HepG2 (cell line): ENCODE data around the gene LGALS3. TPM values are rescaled to one million over a fixed set of nuclear protein-coding genes. Genes with fewer than 3 reads are reported as not detected.

Experiments
- ATAC-seq: fragments of 200-7000 bp; cut with Tn5 transposase; 3 replicates; pipeline ENCODE4 v1.9.1; 2020; ENCODE audit warnings: mild to moderate bottlenecking, moderate library complexity
- BruUV-seq: library from RNA; stranded (reverse); fragments of 400-500 nt; replicated peaks from 2 replicates; lab custom pipeline; 2021; lab: Mats Ljungman, UMichigan
- CTCF ChIA-PET: fragments of 300-600 bp; formaldehyde crosslinking; extraction: SDS; loops from one replicate; lab custom pipeline; 2021; ENCODE audit warnings: low total read pairs, inconsistent platforms, low intra/inter-chr PET ratio; lab: Yijun Ruan, JAX
- POLR2A ChIA-PET: fragments of 350-600 bp; sonication (Branson Sonifier 250); formaldehyde crosslinking; loops from one replicate; lab custom pipeline; 2020; ENCODE audit warnings: antibody characterized with exemption, inconsistent platforms; lab: Yijun Ruan, JAX
- DNase-seq: peaks from one replicate; pipeline ENCODE4 v3.0.0-alpha.2; 2015; ENCODE audit warnings: low spot score
- FAIRE-seq: peaks from 3 replicates; lab custom pipeline; 2011; peaks lifted over from hg19 to GRCh38; lab: Jason Lieb, UNC
- H2AFZ ChIP-seq: one replicate; pipeline ENCODE4 v1.6.1; 2011; ENCODE audit warnings: low read length, inconsistent platforms
- H3K27ac ChIP-seq: fragments of 300-600 bp; 3 replicates; pipeline ENCODE4 v1.8.0; 2011; ENCODE audit warnings: mixed run types, mild to moderate bottlenecking, mixed read lengths, low read length, inconsistent platforms; ENCODE audit not compliant: insufficient read depth; ENCODE audit errors: extremely low read length
- H3K27me3 ChIP-seq, 2 experiments: fragments of 200-600 bp in 1 of 2; 2 replicates in 1 of 2; 3 replicates in 1 of 2; pipeline versions ENCODE4 v1.6.0 to v1.8.0; 2011; ENCODE audit warnings: low read length in 2 of 2, mild to moderate bottlenecking in 2 of 2, moderate library complexity in 2 of 2, inconsistent platforms in 1 of 2; ENCODE audit not compliant: insufficient read depth in 2 of 2, control insufficient read depth in 1 of 2
- H3K36me3 ChIP-seq, 2 experiments: fragments of 200-600 bp in 1 of 2; replicated peaks in 1 of 2; 2 replicates in 1 of 2; 3 replicates in 1 of 2; pipeline versions ENCODE4 v1.5.1 to v1.8.0; 2011; ENCODE audit warnings: low read length in 2 of 2, inconsistent platforms in 1 of 2; ENCODE audit not compliant: insufficient read depth in 2 of 2, control insufficient read depth in 1 of 2
- H3K4me1 ChIP-seq: 2 replicates; pipeline ENCODE4 v1.5.1; 2012; ENCODE audit warnings: low read length, inconsistent platforms; ENCODE audit not compliant: insufficient read depth
- H3K4me2 ChIP-seq: 2 replicates; pipeline ENCODE4 v1.6.0; 2011; ENCODE audit warnings: low read depth, low read length, inconsistent platforms
- H3K4me3 ChIP-seq, 3 experiments: fragments of 200-600 bp in 1 of 3; sonication (generic), shearing (Covaris generic) in 1 of 3; replicated peaks in 1 of 3; 2 replicates each; pipeline ENCODE4 v1.5.1; 2011 to 2016; ENCODE audit warnings: low read length in 3 of 3, inconsistent platforms in 2 of 3, low read depth in 2 of 3, mild to moderate bottlenecking in 2 of 3, control low read depth in 1 of 3, mixed read lengths in 1 of 3; ENCODE audit not compliant: insufficient read depth in 1 of 3
- H3K79me2 ChIP-seq: one replicate; pipeline ENCODE4 v1.6.1; 2011; ENCODE audit warnings: low read length, inconsistent platforms; ENCODE audit not compliant: insufficient read depth
- H3K9ac ChIP-seq: 2 replicates; pipeline ENCODE4 v1.6.0; 2011; ENCODE audit warnings: mild to moderate bottlenecking, low read depth, low read length, inconsistent platforms; ENCODE audit not compliant: insufficient read depth
- H3K9me3 ChIP-seq: 2 replicates; pipeline ENCODE4 v1.5.1; 2012; ENCODE audit warnings: mild to moderate bottlenecking, low read length
- H4K20me1 ChIP-seq: 2 replicates; pipeline ENCODE4 v1.6.0; 2011; ENCODE audit warnings: inconsistent platforms, mild to moderate bottlenecking, low read length, moderate library complexity; ENCODE audit not compliant: insufficient read depth
- CEBPG ChIP-seq: IDR thresholded peaks from 2 replicates; pipeline ENCODE4 v1.6.1; 2016
- DPF2 ChIP-seq: sonication (generic); formaldehyde crosslinking; IDR thresholded peaks from 2 replicates; pipeline ENCODE4 v1.4.0; 2020; ENCODE audit warnings: mild to moderate bottlenecking, low read depth, missing genetic modification reagents, borderline replicate concordance
- FOXP1 ChIP-seq, 2 experiments: fragments of 450-650 bp in 1 of 2; IDR thresholded peaks; 2 replicates each; pipeline ENCODE4 v1.6.1; 2017 to 2018; ENCODE audit warnings: antibody characterized with exemption in 1 of 2
- HNF4G ChIP-seq, 2 experiments: sonication (generic) in 1 of 2; formaldehyde crosslinking in 1 of 2; IDR thresholded peaks; 2 replicates each; pipeline versions ENCODE4 v1.4.0 to v1.6.1; 2011 to 2020; ENCODE audit warnings: borderline replicate concordance in 2 of 2, low read depth in 2 of 2, mild to moderate bottlenecking in 2 of 2, low read length in 1 of 2, missing genetic modification reagents in 1 of 2, moderate library complexity in 1 of 2
- JUND ChIP-seq: sonication (generic); formaldehyde crosslinking; IDR thresholded peaks from 2 replicates; pipeline ENCODE4 v1.8.0; 2022; ENCODE audit warnings: mild to moderate bottlenecking, missing genetic modification reagents
- MLLT10 ChIP-seq: sonication (generic); formaldehyde crosslinking; IDR thresholded peaks from 2 replicates; pipeline ENCODE4 v1.4.0; 2020; ENCODE audit warnings: missing genetic modification reagents
- PAXIP1 ChIP-seq: sonication (generic); formaldehyde crosslinking; conservative IDR thresholded peaks from 2 replicates; pipeline ENCODE4 v1.4.0; 2020; ENCODE audit warnings: mild to moderate bottlenecking, missing genetic modification reagents, moderate library complexity
- SALL1 ChIP-seq: sonication (generic); formaldehyde crosslinking; IDR thresholded peaks from 2 replicates; pipeline ENCODE4 v1.8.0; 2022; ENCODE audit warnings: mild to moderate bottlenecking, missing genetic modification reagents
- TBX3 ChIP-seq: fragments of 450-650 bp; IDR thresholded peaks from 2 replicates; pipeline ENCODE4 v1.6.1; 2017; ENCODE audit warnings: antibody characterized with exemption, mild to moderate bottlenecking, inconsistent platforms, borderline replicate concordance
- TEAD3 ChIP-seq: optimal IDR thresholded peaks from 2 replicates; pipeline ENCODE3; 2016; ENCODE audit warnings: borderline replicate concordance
- YEATS4 ChIP-seq: sonication (generic); formaldehyde crosslinking; IDR thresholded peaks from 2 replicates; pipeline ENCODE4 v1.4.0; 2020; ENCODE audit warnings: missing genetic modification reagents, borderline replicate concordance
- ZMAT3 ChIP-seq: sonication (generic); formaldehyde crosslinking; conservative IDR thresholded peaks from 2 replicates; pipeline ENCODE4 v1.7.0; 2021; ENCODE audit warnings: missing genetic modification reagents
- ZNF615 ChIP-seq: sonication (generic); formaldehyde crosslinking; IDR thresholded peaks from 2 replicates; pipeline ENCODE4 v1.5.0; 2020; ENCODE audit warnings: mild to moderate bottlenecking, missing genetic modification reagents, borderline replicate concordance
- WGBS: methylation state at CpG from one replicate; pipeline ENCODE4 v1.1.6; 2017; ENCODE audit warnings: low lambda C conversion rate; 5-methylcytosine and 5-hydroxymethylcytosine counted together
- in situ Hi-C: cut with HindIII; loops from 2 replicates; pipeline ENCODE4 v1.10.0; 2017; ENCODE audit warnings: low pct_unique_long_range_greater_than_20kb; ENCODE audit not compliant: extremely low pct_ligation_motif_present
- intact Hi-C: fragments of 100-400 bp; cut with micrococcal nuclease; formaldehyde crosslinking; loops from one replicate; pipeline ENCODE4 v1.10.0; 2022; ENCODE audit not compliant: unreplicated experiment
- polyA plus RNA-seq, 8 experiments: library from polyadenylated mRNA; depleted of rRNA in 3 of 8; stranded (reverse) in 7 of 8; unstranded in 1 of 8; fragments of >200 nt; fragmentation: Illumina TruSeq in 4 of 8; extraction: Trizol in 4 of 8; gene quantifications; 2 replicates each; pipeline versions ENCODE4 v1.2.1 to v1.2.3, GENCODE V29; 2011 to 2016; ENCODE audit warnings: low read depth in 4 of 8, missing spikeins in 1 of 8, mixed read lengths in 1 of 8; ENCODE audit not compliant: insufficient read depth in 1 of 8
- total RNA-seq, 5 experiments: library from RNA; depleted of rRNA; stranded (reverse); fragments of >200 nt; fragmentation: Illumina TruSeq; extraction: Trizol; gene quantifications; 2 replicates each; pipeline ENCODE4 v1.2.3, GENCODE V29; 2016; ENCODE audit warnings: low read depth in 1 of 5

The LGALS3 gene
- total and polyA plus RNA-seq, 2 of the 13 experiments (the other 11 are each of a cell fraction or from before 2014, with no cell fraction given): 5.0 to 97.4 TPM

GRCh38 chr14:55115861-55116245 lies 13.2 kb upstream of the LGALS3 start:
- in situ Hi-C loops (no loop called here), intact Hi-C loops (loop anchor here (2.0 kb wide), 1 partner anchor 13 kb away; the partner anchor contains the start of gene LGALS3)
- 33% methylated on average over 4 of the region's 4 CpGs for WGBS
- no peak overlapping the region for H3K9ac ChIP-seq
- no peak for TF ChIP-seq TBX3
- TF ChIP-seq ZNF615: 0 out of 2 replicates have a peak, but pooled peaks have one; percentile 25
- no peaks in the 10 kb centered on the region for H3K36me3 ChIP-seq
- ChIA-PET POLR2A (interaction anchor here (2.1 to 3.9 kb wide), 2 partner anchors 8 to 13 kb away, joined by 9 to 19 read pairs; no protein-coding TSS in a partner anchor), CTCF (no interaction called here)
- ATAC-seq (no peak; the same call in 2 of the 3 replicates), DNase-seq (no peak), FAIRE-seq (no peak)
- BruUV-seq: no TSS peak
- no peak overlapping the region for H3K4me3 ChIP-seq
- H3K27ac ChIP-seq: peak overlapping the region; percentile 69
- H4K20me1 ChIP-seq: no peaks in the 10 kb centered on the region
- H3K4me1 ChIP-seq: peaks cover 59% of the 10 kb centered on the region
- H2AFZ ChIP-seq: no peak overlapping the region
- H3K27me3 ChIP-seq: no peaks in the 10 kb centered on the region
- H3K4me2 ChIP-seq: peak overlapping the region; percentile 65
- no peaks in the 10 kb centered on the region for H3K9me3 ChIP-seq
- no peaks in the 10 kb centered on the region for H3K79me2 ChIP-seq

GRCh38 chr14:55116246-55117030 lies 12.6 kb upstream of the LGALS3 start:
- POLR2A ChIA-PET: interaction anchor here (2.1 to 3.9 kb wide), 2 partner anchors 9 to 13 kb away, joined by 9 to 19 read pairs; no protein-coding TSS in a partner anchor
- in situ Hi-C loops (no loop called here), intact Hi-C loops (no loop called here)
- Histone ChIP-seq H3K36me3 (no peaks in the 10 kb centered on the region), H2AFZ (peak overlapping the region; percentile 66), H3K27ac (peak overlapping the region; percentile 69), H3K79me2 (no peaks in the 10 kb centered on the region), H3K9me3 (no peaks in the 10 kb centered on the region), H3K9ac (peak overlapping the region; percentile 48), H3K27me3 (no peaks in the 10 kb centered on the region), H3K4me2 (peak overlapping the region; percentile 65), H4K20me1 (no peaks in the 10 kb centered on the region), H3K4me3 (peak overlapping the region in 2 of 3 experiments; percentile 9 to 56; a peak in 5 of 6 replicates), H3K4me1 (peaks cover 65% of the 10 kb centered on the region)
- ATAC-seq (peak; percentile 77), DNase-seq (peak; percentile 63), FAIRE-seq (peak; percentile 49)
- WGBS: 17% methylated on average over 6 of the region's 11 CpGs
- no TSS peak for BruUV-seq
- CTCF ChIA-PET: no interaction called here
- TF ChIP-seq FOXP1 (IDR thresholded peaks at IDR 0.05): no peak
- peak; percentile 38; the same call in 1 of the 2 replicates for TF ChIP-seq FOXP1 (CRISPR knock-in tag; IDR thresholded peaks at IDR 0.05)
- TF ChIP-seq YEATS4 (CRISPR knock-in tag): no peak
- 0 out of 2 replicates have a peak, but pooled peaks have one; percentile 36 for TF ChIP-seq ZMAT3 (CRISPR knock-in tag)
- TF ChIP-seq HNF4G (IDR thresholded peaks at IDR 0.05; ENCODE audit: borderline replicate concordance, low read depth, low read length): peak; percentile 69; the same call in 1 of the 2 replicates
- no peak for TF ChIP-seq HNF4G (CRISPR knock-in tag; IDR thresholded peaks at IDR 0.05; ENCODE audit: borderline replicate concordance, low read depth)
- peak; percentile 41; the same call in 1 of the 2 replicates for TF ChIP-seq DPF2
- TF ChIP-seq MLLT10 (CRISPR knock-in tag): no peak
- 0 out of 2 replicates have a peak, but pooled peaks have one; percentile 15 for TF ChIP-seq SALL1
- TF ChIP-seq JUND: no peak
- peak; percentile 17 for TF ChIP-seq TEAD3 (CRISPR knock-in tag)
- peak; percentile 66 for TF ChIP-seq PAXIP1
- peak; percentile 72 for TF ChIP-seq CEBPG (CRISPR knock-in tag)
